H1 (cell line): ENCODE measurements around the gene UNC79. TPM values are rescaled to one million over a fixed set of nuclear protein-coding genes. Genes with fewer than 3 reads are reported as not detected.

Source experiments
- CTCF ChIA-PET: fragments of 300-600 bp; sonication (Branson Sonifier 250); formaldehyde crosslinking; loops from one replicate; lab custom pipeline; 2021; ENCODE audit not compliant: partially characterized antibody; lab: Charles Lee
- POLR2A ChIA-PET: fragments of 300-600 bp; sonication (Branson Sonifier 250); formaldehyde crosslinking; loops from one replicate; lab custom pipeline; 2021; ENCODE audit warnings: inconsistent platforms; ENCODE audit not compliant: partially characterized antibody; lab: Charles Lee
- DNase-seq, 2 experiments: peaks; one replicate each; pipeline versions ENCODE4 v3.0.0 to v3.0.0-alpha.2; 2010 to 2022; ENCODE audit warnings: low spot score in 2 of 2, low read depth in 1 of 2, mixed read lengths in 1 of 2
- FAIRE-seq: peaks from 2 replicates; lab custom pipeline; 2011; peaks lifted over from hg19 to GRCh38; lab: Jason Lieb, UNC
- H2AFZ ChIP-seq: 2 replicates; pipeline ENCODE4 v1.8.1; 2012; ENCODE audit warnings: low read length, inconsistent platforms
- H2AK5ac ChIP-seq: 2 replicates; pipeline ENCODE4 v1.6.1; 2013; ENCODE audit warnings: low read depth, low read length
- H2BK120ac ChIP-seq: replicated peaks from 2 replicates; pipeline ENCODE3; 2013; ENCODE audit warnings: low read depth, low read length, inconsistent platforms
- H2BK12ac ChIP-seq: 2 replicates; pipeline ENCODE4 v1.6.1; 2013; ENCODE audit warnings: low read depth, low read length
- H2BK15ac ChIP-seq: 2 replicates; pipeline ENCODE4 v1.6.1; 2013; ENCODE audit warnings: low read length
- H2BK20ac ChIP-seq: 2 replicates; pipeline ENCODE4 v1.6.1; 2013; ENCODE audit warnings: low read length
- H2BK5ac ChIP-seq: 2 replicates; pipeline ENCODE4 v1.6.1; 2013; ENCODE audit warnings: low read depth, low read length
- H3K14ac ChIP-seq: 2 replicates; pipeline ENCODE4 v1.6.1; 2013; ENCODE audit warnings: inconsistent platforms; ENCODE audit not compliant: insufficient read length
- H3K18ac ChIP-seq: 2 replicates; pipeline ENCODE4 v1.6.1; 2013; ENCODE audit warnings: low read length; ENCODE audit errors: extremely low read depth
- H3K23ac ChIP-seq: 2 replicates; pipeline ENCODE4 v1.6.1; 2013; ENCODE audit warnings: inconsistent platforms; ENCODE audit not compliant: insufficient read length
- H3K23me2 ChIP-seq: 2 replicates; pipeline ENCODE4 v1.6.1; 2013; ENCODE audit warnings: low read depth, low read length
- H3K27ac ChIP-seq: 2 replicates; pipeline ENCODE4 v1.6.1; 2011; ENCODE audit warnings: low read depth, low read length, inconsistent platforms
- H3K27me3 ChIP-seq, 4 experiments: replicated peaks in 1 of 4; 1 replicate in 1 of 4; 2 replicates in 3 of 4; pipeline versions ENCODE4 v1.6.1 to v1.8.1; 2011 to 2013; ENCODE audit warnings: low read length in 3 of 4, mild to moderate bottlenecking in 3 of 4, inconsistent platforms in 2 of 4, mixed read lengths in 2 of 4, moderate library complexity in 1 of 4; ENCODE audit not compliant: control insufficient read depth in 3 of 4, insufficient read depth in 3 of 4; ENCODE audit errors: extremely low read depth in 1 of 4
- H3K36me3 ChIP-seq, 4 experiments: 2 replicates each; pipeline versions ENCODE4 v1.6.1 to v1.8.1; 2011 to 2013; ENCODE audit warnings: mild to moderate bottlenecking in 4 of 4, low read length in 3 of 4, moderate library complexity in 2 of 4, control low read depth in 1 of 4, inconsistent platforms in 1 of 4; ENCODE audit not compliant: insufficient read depth in 4 of 4, control insufficient read depth in 2 of 4
- H3K4ac ChIP-seq: replicated peaks from 2 replicates; pipeline ENCODE3; 2013; ENCODE audit warnings: low read length, low read depth, mixed read lengths, inconsistent platforms; ENCODE audit not compliant: insufficient read length
- H3K4me1 ChIP-seq, 4 experiments: replicated peaks in 1 of 4; 1 replicate in 1 of 4; 2 replicates in 3 of 4; pipeline versions ENCODE4 v1.6.1 to v1.8.1; 2011 to 2013; ENCODE audit warnings: low read length in 3 of 4, inconsistent platforms in 2 of 4, mixed read lengths in 1 of 4; ENCODE audit not compliant: insufficient read depth in 4 of 4, control insufficient read depth in 3 of 4
- H3K4me2 ChIP-seq, 2 experiments: 2 replicates each; pipeline versions ENCODE4 v1.6.1 to v1.8.1; 2011 to 2013; ENCODE audit warnings: low read depth in 2 of 2, low read length in 2 of 2, control low read depth in 1 of 2, inconsistent platforms in 1 of 2, mild to moderate bottlenecking in 1 of 2; ENCODE audit not compliant: insufficient read depth in 1 of 2
- H3K4me3 ChIP-seq, 4 experiments: fragments of 200-600, 300-600 bp in 1 of 4; sonication (generic), shearing (Covaris generic), sonication (Bioruptor Twin) in 1 of 4; 2 replicates each; pipeline versions ENCODE4 v1.5.1 to v1.8.1; 2011 to 2016; ENCODE audit warnings: low read length in 4 of 4, low read depth in 3 of 4, control low read depth in 2 of 4, inconsistent platforms in 2 of 4, mild to moderate bottlenecking in 2 of 4, mixed read lengths in 1 of 4, moderate library complexity in 1 of 4; ENCODE audit not compliant: insufficient read depth in 2 of 4; ENCODE audit errors: extremely low read depth in 1 of 4
- H3K56ac ChIP-seq: replicated peaks from 2 replicates; pipeline ENCODE3; 2013; ENCODE audit warnings: low read depth, mild to moderate bottlenecking, mixed read lengths, low read length, inconsistent platforms; ENCODE audit not compliant: insufficient read length
- H3K79me1 ChIP-seq: 2 replicates; pipeline ENCODE4 v1.6.1; 2013; ENCODE audit warnings: low read depth, low read length, control low read depth
- H3K79me2 ChIP-seq, 2 experiments: 2 replicates each; pipeline versions ENCODE4 v1.6.1 to v1.8.1; 2012 to 2013; ENCODE audit warnings: low read length in 2 of 2, mild to moderate bottlenecking in 2 of 2, inconsistent platforms in 1 of 2; ENCODE audit not compliant: insufficient read depth in 2 of 2, control insufficient read depth in 1 of 2
- H3K9ac ChIP-seq, 4 experiments: replicated peaks in 1 of 4; 1 replicate in 1 of 4; 2 replicates in 3 of 4; pipeline versions ENCODE4 v1.6.1 to v1.8.1; 2011 to 2013; ENCODE audit warnings: low read depth in 3 of 4, low read length in 3 of 4, control low read depth in 2 of 4, mild to moderate bottlenecking in 2 of 4, moderate library complexity in 2 of 4, inconsistent platforms in 1 of 4; ENCODE audit errors: extremely low read depth in 1 of 4
- H3K9me3 ChIP-seq, 2 experiments: 2 replicates each; pipeline versions ENCODE4 v1.6.1 to v1.8.1; 2012 to 2013; ENCODE audit warnings: mild to moderate bottlenecking in 2 of 2, moderate library complexity in 2 of 2, control low read depth in 1 of 2, inconsistent platforms in 1 of 2, low read depth in 1 of 2, low read length in 1 of 2, mixed read lengths in 1 of 2; ENCODE audit not compliant: insufficient read depth in 2 of 2
- H4K20me1 ChIP-seq, 2 experiments: replicated peaks in 1 of 2; 2 replicates each; pipeline versions ENCODE3 to v1.8.1; 2011 to 2013; ENCODE audit warnings: inconsistent platforms in 2 of 2, low read length in 2 of 2, mild to moderate bottlenecking in 1 of 2; ENCODE audit not compliant: insufficient read depth in 2 of 2, control insufficient read depth in 1 of 2
- H4K5ac ChIP-seq: 2 replicates; pipeline ENCODE4 v1.6.1; 2013; ENCODE audit warnings: low read length, low read depth, mixed read lengths, inconsistent platforms; ENCODE audit not compliant: insufficient read length
- H4K8ac ChIP-seq: 2 replicates; pipeline ENCODE4 v1.8.0; 2013; ENCODE audit warnings: mild to moderate bottlenecking, moderate library complexity, low read length, inconsistent platforms; ENCODE audit not compliant: insufficient read depth; ENCODE audit errors: extremely low read depth
- H4K91ac ChIP-seq: replicated peaks from 2 replicates; pipeline ENCODE3; 2013; ENCODE audit warnings: low read length, mixed read lengths, inconsistent platforms; ENCODE audit not compliant: insufficient read length
- EGR1 ChIP-seq: IDR thresholded peaks from 2 replicates; pipeline ENCODE4 v1.6.1; 2011; ENCODE audit warnings: low read depth, low read length, borderline replicate concordance
- EZH2 ChIP-seq: fragments of 200-600 bp; sonication (generic); IDR thresholded peaks from 2 replicates; pipeline ENCODE4 v1.7.1; 2012; ENCODE audit warnings: low read depth, mild to moderate bottlenecking, moderate library complexity, low read length, inconsistent platforms; ENCODE audit not compliant: severe bottlenecking
- FOSL1 ChIP-seq: IDR thresholded peaks from 2 replicates; pipeline ENCODE4 v1.6.1; 2011; ENCODE audit warnings: mild to moderate bottlenecking, low read depth, low read length, moderate library complexity; ENCODE audit not compliant: insufficient read depth
- KDM1A ChIP-seq: fragments of 200-600, 300-600 bp; sonication (generic); IDR thresholded peaks from 2 replicates; pipeline ENCODE4 v1.7.1; 2016; ENCODE audit warnings: mild to moderate bottlenecking, low read length, borderline replicate concordance
- PHF8 ChIP-seq: fragments of 200-600 bp; sonication (generic); conservative IDR thresholded peaks from 2 replicates; pipeline ENCODE4 v1.7.1; 2012; ENCODE audit warnings: low read depth, mild to moderate bottlenecking, inconsistent platforms, low read length, moderate library complexity
- SP2 ChIP-seq: IDR thresholded peaks from 2 replicates; pipeline ENCODE4 v1.6.1; 2012; ENCODE audit warnings: mild to moderate bottlenecking, low read length, inconsistent platforms
- TAF1 ChIP-seq: IDR thresholded peaks from 2 replicates; pipeline ENCODE4 v1.6.1; 2011; ENCODE audit warnings: mild to moderate bottlenecking, low read depth, low read length
- USF2 ChIP-seq: IDR thresholded peaks from 2 replicates; pipeline ENCODE4 v1.6.1; 2011; ENCODE audit warnings: low read length, improper control_type of control experiment
- WGBS, 2 experiments: shearing (Covaris generic) in 1 of 2; methylation state at CpG; one replicate each; pipeline versions ENCODE4 v1.1.6 to v1.1.7; 2013 to 2015; ENCODE audit warnings: low lambda C conversion rate in 2 of 2, mixed read lengths in 2 of 2, inconsistent platforms in 1 of 2, low coverage in 1 of 2, missing lambda C conversion rate in 1 of 2; ENCODE audit not compliant: insufficient replicate concordance in 2 of 2, insufficient coverage in 1 of 2, insufficient read length in 1 of 2; ENCODE audit errors: extremely low coverage in 1 of 2, missing lambda C conversion rate in 1 of 2; 5-methylcytosine and 5-hydroxymethylcytosine counted together
- polyA plus RNA-seq, 7 experiments: library from polyadenylated mRNA; depleted of rRNA in 3 of 7; stranded (reverse) in 5 of 7; unstranded in 2 of 7; fragments of >200 nt in 5 of 7; fragments of 200-250 nt in 2 of 7; gene quantifications; 1 replicate in 5 of 7; 2 replicates in 1 of 7; 4 replicates in 1 of 7; pipeline versions ENCODE4 v1.2.1 to v1.2.3, GENCODE V29; 2011 to 2013; ENCODE audit warnings: missing spikeins in 2 of 7, mixed read lengths in 2 of 7
- total RNA-seq: library from RNA; stranded (reverse); fragmentation: NEBNext Ultra II Directional; extraction: Animal tissue kit (Norgen Biotek cat#: 25700); gene quantifications from 2 replicates; pipeline ENCODE4 v1.2.1, GENCODE V29; 2021
- TF ChIP-seq, protein P1 (sequence below): IDR thresholded peaks from 2 replicates; pipeline ENCODE4 v1.6.1; 2011; ENCODE audit warnings: low read depth, mild to moderate bottlenecking, low read length; ENCODE audit not compliant: insufficient read depth

UNC79 gene
- total and polyA plus RNA-seq, 2 of the 8 experiments (the other 6 are each of a cell fraction or from before 2014, with no cell fraction given) = 1.8 to 2.3 TPM

GRCh38 chr14:93683226-93683625 lies 252.5 kb downstream of the UNC79 start:
- Histone ChIP-seq H3K79me1 (no peaks in the 10 kb centered on the region), H2BK120ac (no peak overlapping the region), H4K20me1 (no peaks in the 10 kb centered on the region), H3K18ac (no peak overlapping the region), H2BK20ac (no peak overlapping the region), H2BK15ac (no peak overlapping the region), H2BK5ac (no peak overlapping the region), H3K9ac (no peak overlapping the region), H2BK12ac (no peak overlapping the region), H4K91ac (no peak overlapping the region), H2AK5ac (no peak overlapping the region), H3K14ac (no peak overlapping the region), H3K23me2 (peaks cover 5% of the 10 kb centered on the region), H3K4me2 (no peak overlapping the region; a peak in 1 of 4 replicates), H2AFZ (no peak overlapping the region), H3K4me3 (no peak overlapping the region), H3K79me2 (no peaks in the 10 kb centered on the region), H3K36me3 (no peaks in the 10 kb centered on the region), H3K27me3 (no peaks in the 10 kb centered on the region), H3K4me1 (peaks cover 5 to 19% (median 14%) of the 10 kb centered on the region in 4 experiments; a peak in 5 of 7 replicates), H3K27ac (no peak overlapping the region), H4K5ac (no peak overlapping the region), H3K4ac (no peak overlapping the region), H3K9me3 (no peaks in the 10 kb centered on the region), H4K8ac (no peak overlapping the region), H3K23ac (no peak overlapping the region), H3K56ac (no peak overlapping the region)
- POLR2A ChIA-PET = no interaction called here
- CTCF ChIA-PET = interaction anchor here (0.7 kb wide), 2 partner anchors 9 to 78 kb away, joined by 3 read pairs; no protein-coding TSS in a partner anchor
- 74% methylated on average over 5 of the region's 5 CpGs; no CpG with 5 or more reads in 1 of the 2 experiments for WGBS, 2 experiments
- peak; percentile 98 for FAIRE-seq
- DNase-seq = peak in 1 of 2 experiments; percentile 54
- TF ChIP-seq, protein P1, sequence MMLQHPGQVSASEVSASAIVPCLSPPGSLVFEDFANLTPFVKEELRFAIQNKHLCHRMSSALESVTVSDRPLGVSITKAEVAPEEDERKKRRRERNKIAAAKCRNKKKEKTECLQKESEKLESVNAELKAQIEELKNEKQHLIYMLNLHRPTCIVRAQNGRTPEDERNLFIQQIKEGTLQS = peak; percentile 74
- TF ChIP-seq USF2 (peak; percentile 87), EZH2 (no peak), TAF1 (no peak), PHF8 (no peak), FOSL1 (no peak), SP2 (no peak), KDM1A (no peak), EGR1 (no peak)
